GM18907 (cell line): Measurements from ENCODE around the gene NR1D2.

Experiments used
- ATAC-seq: cut with Tn5 transposase; IDR thresholded peaks from one replicate; pipeline ENCODE4 v1.9.1; 2021; ENCODE audit warnings: mild to moderate bottlenecking, moderate library complexity; ENCODE audit not compliant: unreplicated experiment

NR1D2 gene

GRCh38 chr3:23928524-23928923, 16.6 kb upstream of the NR1D2 start:
- no peak for ATAC-seq

- no peak for ATAC-seq
Observed at GRCh38 chr3:23931597-23931996, 13.5 kb upstream of the NR1D2 start.

GRCh38 chr3:23932571-23932970, 12.5 kb upstream of the NR1D2 start:
- no peak for ATAC-seq

- ATAC-seq: no peak
Observed at GRCh38 chr3:23934253-23934652, 10.8 kb upstream of the NR1D2 start.

GRCh38 chr3:23937296-23937695, 7.8 kb upstream of the NR1D2 start:
- ATAC-seq: no peak

GRCh38 chr3:23938688-23939087, 6.4 kb upstream of the NR1D2 start:
- ATAC-seq: no peak

GRCh38 chr3:23940775-23941174, 4.3 kb upstream of the NR1D2 start:
- ATAC-seq: no peak

GRCh38 chr3:23941440-23941839, 3.6 kb upstream of the NR1D2 start:
- ATAC-seq: no peak

- no peak for ATAC-seq
Observed at GRCh38 chr3:23942546-23942945, 2.5 kb upstream of the NR1D2 start.

- ATAC-seq: no peak
Observed at GRCh38 chr3:23944007-23944783, 891 bp upstream of the NR1D2 start.

GRCh38 chr3:23945663-23945912, 502 bp downstream of the NR1D2 start:
- no peak for ATAC-seq

- peak; percentile 81 for ATAC-seq
Observed at GRCh38 chr3:23945913-23946687, 1.0 kb downstream of the NR1D2 start.

GRCh38 chr3:23948761-23949160, 3.7 kb downstream of the NR1D2 start:
- ATAC-seq: no peak

GRCh38 chr3:23949784-23950183, 4.7 kb downstream of the NR1D2 start:
- peak; percentile 20 for ATAC-seq

- peak; percentile 44 for ATAC-seq
Observed at GRCh38 chr3:23950293-23950692, 5.2 kb downstream of the NR1D2 start.

- ATAC-seq: peak; percentile 59
Observed at GRCh38 chr3:23952646-23953045, 7.6 kb downstream of the NR1D2 start.

GRCh38 chr3:23953523-23953922, 8.4 kb downstream of the NR1D2 start:
- ATAC-seq: no peak

GRCh38 chr3:23954144-23954543, 9.1 kb downstream of the NR1D2 start:
- no peak for ATAC-seq

- no peak for ATAC-seq
Observed at GRCh38 chr3:23956701-23957100, 11.6 kb downstream of the NR1D2 start.

GRCh38 chr3:23959135-23959900, 14.2 kb downstream of the NR1D2 start:
- ATAC-seq: no peak

- no peak for ATAC-seq
Observed at GRCh38 chr3:23960649-23961048, 15.6 kb downstream of the NR1D2 start.

GRCh38 chr3:23961066-23961465, 16.0 kb downstream of the NR1D2 start:
- ATAC-seq: no peak
